NAMALWA (cell line): ENCODE results near the gene TMEM80.

Experiments
- DNase-seq: peaks from one replicate; pipeline ENCODE4 v3.0.0-alpha.2; 2015; ENCODE audit warnings: low spot score

The TMEM80 gene

DNA sequence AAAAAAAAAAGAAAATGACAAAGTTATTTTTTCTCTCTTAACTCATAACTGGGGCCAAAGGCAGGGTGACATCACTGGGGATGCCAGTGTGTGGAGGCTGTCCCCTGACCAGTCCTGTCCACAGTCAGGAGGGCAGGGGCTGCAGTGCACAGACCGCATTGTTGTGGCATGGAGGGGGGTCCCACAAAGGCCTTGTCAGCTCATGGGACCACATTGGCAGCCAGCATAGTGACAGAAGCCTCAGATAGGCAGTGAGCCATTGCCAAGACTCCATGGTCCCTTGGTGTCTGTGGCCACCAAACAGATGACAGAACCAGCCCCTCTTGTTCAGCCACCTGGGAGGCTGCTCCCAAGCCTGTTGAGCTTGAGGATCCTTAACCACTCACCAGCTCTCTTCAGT, 4.1 kb downstream of the TMEM80 start:
- no peak for DNase-seq

GRCh38 chr11:701741-702461, 6.3 kb downstream of the TMEM80 start:
- DNase-seq: no peak

DNA sequence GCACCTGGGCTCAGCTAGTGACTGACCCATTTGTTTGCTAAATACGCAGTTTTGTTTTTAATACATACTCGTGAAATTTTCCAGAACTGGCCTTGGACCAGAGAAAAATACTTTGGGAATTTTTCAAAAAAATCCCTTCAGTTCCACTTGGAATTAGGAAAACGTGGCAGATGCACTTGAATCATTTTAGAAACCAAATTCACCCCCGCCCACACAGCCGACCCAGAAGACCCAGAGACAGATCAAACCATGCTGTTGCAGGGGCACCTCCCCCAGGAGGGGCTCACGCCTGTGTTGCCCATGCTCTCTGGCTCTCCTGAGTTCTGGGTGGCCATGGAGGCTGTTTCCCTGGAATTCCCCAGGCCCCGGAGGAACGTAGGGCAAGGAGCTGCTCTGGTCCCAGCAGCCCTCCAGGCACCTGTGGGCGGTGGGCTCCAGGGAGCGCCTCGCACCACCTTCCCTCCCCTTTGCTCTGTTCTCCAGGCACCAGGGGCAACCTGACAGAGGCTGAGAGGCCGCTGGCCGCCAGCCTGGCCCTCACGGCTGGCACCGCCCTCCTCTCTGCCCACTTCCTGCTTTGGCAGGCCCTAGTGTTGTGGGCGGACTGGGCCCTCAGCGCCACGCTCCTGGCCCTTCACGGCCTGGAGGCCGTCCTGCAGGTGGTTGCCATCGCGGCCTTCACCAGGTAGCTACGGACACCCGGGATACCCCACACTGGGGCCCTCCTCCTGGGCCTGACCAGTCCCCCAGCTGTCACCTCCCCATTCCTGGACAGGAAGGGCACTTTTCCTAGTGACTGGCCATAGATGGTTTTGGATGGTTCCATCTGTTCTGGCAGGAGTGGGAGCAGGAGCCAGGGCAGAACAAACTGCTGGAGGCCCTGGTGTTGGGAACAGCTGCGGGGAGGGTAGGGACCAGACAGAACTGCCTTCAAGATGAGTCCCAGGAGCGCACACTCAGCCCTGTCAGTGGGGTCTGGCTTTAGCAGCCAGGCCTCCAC, 7.1 kb downstream of the TMEM80 start:
- DNase-seq: no peak

- no peak for DNase-seq
These were observed 7.9 kb downstream of the TMEM80 start for GRCh38 chr11:703506-703905.

GRCh38 chr11:704228-704674, 8.6 kb downstream of the TMEM80 start:
- no peak for DNase-seq

GRCh38 chr11:704781-705645, 9.4 kb downstream of the TMEM80 start:
- no peak for DNase-seq

DNA sequence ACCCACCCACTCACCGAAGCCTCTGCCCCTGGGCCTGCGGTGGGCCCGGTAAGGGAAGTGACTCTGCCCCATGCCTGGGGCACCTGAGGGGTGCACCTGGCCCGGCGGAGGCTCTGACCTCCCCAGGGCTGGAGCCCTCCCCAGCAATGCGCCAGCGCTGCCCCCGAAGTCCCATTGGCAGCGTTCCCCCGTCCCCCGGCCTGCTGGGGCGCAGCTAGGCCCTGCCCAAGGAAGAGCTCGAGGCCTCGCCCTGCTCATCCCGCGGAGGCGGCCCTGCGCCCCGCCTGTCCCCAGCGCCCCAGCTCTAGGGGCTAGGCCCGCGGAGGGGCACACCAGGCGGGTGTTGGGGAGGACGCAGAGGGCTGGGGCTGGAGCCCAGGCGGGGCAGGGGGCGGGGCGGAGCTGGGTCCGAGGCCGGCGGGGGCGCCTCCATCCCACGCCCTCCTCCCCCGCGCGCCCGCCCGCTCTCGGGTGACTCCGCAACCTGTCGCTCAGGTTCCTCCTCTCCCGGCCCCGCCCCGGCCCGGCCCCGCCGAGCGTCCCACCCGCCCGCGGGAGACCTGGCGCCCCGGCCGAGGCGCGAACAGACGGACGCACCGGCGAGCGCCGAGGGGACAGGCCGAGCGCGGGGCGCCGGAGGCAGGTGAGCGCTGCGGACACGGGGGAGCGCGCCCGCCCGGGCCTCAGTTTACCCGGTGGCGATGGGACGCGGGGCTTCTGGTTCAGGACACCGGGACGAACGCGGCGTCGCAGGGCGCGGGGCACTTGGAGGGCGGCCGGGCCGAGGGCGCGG, 10.2 kb downstream of the TMEM80 start, which contains the start of gene EPS8L2:
Gene EPS8L2 (plus strand): TSS at position 586 of the 793 bp plus-strand sequence. CDS start 3,177 bp downstream, outside the sequence.
- DNase-seq: no peak

DNA sequence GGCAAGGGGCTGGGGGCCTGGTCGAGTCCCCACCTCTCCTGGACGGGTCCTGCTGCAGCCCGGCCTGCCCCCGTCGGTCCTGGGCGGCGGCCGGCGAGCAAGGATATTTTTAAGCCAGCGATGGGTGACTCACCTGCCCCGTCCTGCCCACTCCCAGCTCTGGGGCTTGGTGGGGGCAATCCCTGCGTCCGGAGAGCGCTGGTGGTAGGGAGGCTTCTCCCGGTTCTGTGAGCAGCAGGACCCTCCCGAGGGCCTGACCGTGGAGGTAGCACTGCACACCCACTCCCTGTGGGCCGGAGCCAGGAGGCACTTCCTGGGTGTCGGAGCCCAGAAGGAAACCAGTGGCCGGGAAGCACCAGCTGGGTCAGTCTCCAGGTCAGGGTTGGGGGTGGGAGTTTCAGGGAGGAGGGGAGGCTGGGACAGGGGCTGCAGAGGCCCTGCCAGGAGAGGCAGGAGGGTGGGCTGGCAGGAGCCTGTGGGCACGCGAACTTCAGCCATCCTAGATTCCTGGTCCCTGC, 10.9 kb downstream of the TMEM80 start:
- no peak for DNase-seq

DNA sequence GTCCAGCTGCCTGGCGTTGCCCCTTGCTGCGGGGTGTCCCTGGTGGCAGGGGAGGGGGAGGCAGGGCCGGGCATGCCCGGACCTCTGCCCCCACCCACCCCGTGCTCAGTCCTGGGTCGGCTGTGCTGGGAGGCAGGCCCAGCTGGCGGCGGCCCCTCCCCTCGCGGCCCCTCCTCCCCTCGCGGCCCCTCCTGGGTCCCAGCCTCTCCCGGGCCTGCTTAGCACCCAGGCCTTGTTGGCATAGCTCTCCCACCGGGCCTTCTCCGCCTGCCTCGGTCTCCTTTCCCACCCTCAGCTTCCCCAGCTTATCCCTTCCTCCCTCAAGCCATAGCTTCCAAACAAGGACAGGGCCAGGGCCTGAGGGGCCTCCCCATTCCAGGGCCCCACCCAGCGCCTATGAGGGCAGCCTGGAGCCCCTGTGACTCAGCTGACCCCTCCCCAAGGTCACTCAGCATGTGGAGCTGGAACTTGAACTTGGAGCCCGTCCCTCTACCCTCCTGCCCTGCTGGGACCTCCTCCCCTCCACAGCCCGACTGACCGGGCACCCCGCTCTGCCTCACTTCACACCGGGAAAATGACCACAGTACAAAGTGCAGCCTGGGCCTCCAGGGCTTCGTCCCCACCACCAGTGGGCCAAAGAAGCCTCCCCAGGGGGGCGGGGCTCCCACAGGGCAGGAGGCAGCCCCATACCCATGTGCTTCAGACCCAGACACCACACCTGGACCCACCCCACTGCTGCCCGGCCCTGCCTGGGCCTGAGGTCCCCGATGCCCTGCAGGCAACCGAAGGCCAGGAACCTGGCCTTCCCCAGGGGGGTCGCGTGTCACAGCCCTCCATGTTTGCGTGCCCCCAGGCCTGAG, 11.6 kb downstream of the TMEM80 start:
- no peak for DNase-seq

GRCh38 chr11:707817-708420, 12.3 kb downstream of the TMEM80 start:
- DNase-seq: no peak

DNA sequence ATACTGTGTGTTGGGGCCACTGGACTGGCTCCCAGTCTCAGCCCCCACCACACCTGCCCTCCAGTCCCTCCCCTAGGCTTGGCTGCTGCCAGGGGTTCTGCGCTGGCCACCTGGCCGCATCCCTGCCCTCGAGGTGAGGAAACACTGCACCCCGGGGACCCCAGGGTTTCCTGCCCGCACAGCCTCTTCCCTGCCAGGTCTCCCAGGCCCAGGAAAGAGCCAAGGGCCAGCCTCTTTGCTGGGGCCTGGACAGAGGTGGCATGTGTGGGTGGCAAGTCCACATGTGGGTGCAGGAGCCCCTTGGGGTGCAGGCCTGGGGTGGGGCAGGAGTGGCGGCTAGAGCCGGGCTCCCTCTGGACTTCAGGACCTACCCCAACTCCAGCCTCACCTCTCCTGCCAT, 12.9 kb downstream of the TMEM80 start:
- no peak for DNase-seq

DNA sequence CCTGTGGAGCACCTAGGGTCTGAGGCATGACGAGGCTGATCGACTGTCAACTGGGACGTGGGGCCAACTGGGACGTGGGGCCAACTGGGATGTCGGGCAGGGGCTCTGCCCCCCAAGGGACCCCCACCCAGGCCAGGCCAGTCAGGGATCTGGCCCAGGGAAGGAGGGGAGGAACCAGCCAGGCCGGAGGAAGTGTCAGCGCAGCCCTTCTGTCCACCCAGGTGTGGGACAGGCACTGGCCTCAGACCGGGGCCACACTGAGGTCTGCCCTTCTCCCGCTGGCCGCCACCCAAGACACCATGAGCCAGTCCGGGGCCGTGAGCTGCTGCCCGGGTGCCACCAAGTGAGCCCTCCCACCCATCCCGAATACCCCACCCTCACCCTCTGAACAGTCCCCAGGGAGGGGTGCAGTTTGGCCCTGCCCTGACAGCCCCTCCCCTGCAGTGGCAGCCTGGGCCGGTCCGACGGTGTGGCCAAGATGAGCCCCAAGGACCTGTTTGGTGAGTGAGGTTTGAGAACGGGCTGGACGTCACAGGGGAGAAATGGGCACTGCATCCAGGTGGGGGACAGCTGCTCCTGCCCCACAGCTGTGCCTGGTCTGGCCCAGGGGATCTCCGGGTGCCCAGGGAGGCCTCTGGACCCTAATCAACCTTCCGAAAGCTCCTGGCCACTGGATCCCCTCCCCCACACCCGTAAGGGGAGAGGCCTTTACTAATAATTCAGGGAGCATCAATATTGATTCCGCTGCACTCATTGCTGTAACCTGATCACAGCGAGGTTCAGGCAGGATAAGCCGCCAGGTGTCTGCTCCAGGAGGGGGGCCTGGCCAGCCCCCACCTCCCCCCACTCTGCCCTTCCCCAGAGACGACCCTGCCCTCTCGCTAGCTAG, 13.7 kb downstream of the TMEM80 start:
- no peak for DNase-seq

DNA sequence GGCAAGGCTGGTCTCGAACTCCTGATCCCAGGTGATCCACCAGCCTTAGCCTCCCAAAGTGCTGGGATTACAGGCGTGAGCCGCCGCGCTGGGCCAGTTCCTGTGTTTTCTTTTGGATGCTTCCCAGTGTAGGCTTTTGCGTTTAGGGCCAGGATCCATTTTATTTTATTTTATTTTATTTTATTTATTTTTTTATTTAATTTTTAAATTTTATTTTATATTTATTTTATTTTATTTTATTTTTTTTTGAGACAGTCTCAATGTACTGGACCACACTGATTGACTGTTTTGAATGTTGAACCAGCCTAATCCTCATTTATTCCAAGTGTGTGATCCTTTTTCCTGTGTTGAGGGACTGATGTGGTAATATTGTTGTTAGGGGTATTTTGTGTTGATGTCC, 18.8 kb downstream of the TMEM80 start:
- no peak for DNase-seq

DNA sequence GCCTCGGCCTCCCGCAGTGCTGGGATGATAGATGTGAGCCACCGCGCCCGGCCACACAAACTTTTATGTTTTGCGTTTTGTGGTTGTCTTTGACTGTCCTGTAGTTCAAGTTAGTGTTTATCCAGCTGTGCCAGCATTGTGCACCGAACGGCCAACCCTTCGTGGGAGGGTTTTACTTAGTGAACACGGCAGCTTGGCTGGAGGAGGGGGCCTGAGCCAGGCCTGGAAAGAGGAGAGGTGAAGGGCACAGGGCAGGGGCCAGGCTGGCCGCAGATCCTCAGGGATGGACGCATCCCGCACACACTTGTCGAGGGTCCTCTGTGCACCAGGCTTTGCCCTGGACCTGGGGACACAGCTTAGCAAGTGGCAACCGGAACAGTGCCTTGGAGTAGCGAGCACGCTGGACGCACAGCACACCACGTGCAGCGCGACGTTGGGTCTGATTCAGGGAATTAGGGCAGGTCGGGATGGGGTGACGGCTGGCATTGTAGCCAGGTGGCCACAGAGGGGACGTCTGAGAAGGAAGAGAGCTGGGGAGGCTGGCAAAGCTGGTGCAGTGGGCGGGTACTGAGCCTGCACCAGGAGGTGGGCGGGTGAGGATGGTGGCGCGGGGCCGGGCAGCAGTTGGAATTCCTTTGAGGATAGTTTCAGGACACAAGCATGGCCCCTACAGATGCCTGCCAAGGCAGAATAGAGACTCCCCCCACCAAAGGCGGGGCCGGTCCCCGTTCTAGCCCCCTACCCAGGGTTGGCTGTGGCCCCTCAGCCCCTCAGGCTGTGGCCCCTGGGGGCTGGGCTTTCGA, 23.8 kb downstream of the TMEM80 start:
- no peak for DNase-seq

GRCh38 chr11:720017-720641, 24.5 kb downstream of the TMEM80 start:
- DNase-seq: no peak

- DNase-seq: peak; percentile 55
These were observed 25.1 kb downstream of the TMEM80 start for GRCh38 chr11:720642-721246.
